Activated T-helper 2 cell treated with anti-CD3 and anti-CD28 coated beads, Interferon-gamma antibody, Interleukin-2, Interleukin-4, amounts not matched to agents 10 μg/mL and 5 μg/mL and 100 μg/mL, durations not matched to agents 14 hours and 24 hours and 36 hours (primary cell): ENCODE measurements around the gene RTRAF. TPM values are rescaled to one million over a fixed set of nuclear protein-coding genes. Genes with fewer than 3 reads are reported as not detected.

ENCODE experiments used
- DNase-seq: peaks from one replicate; pipeline ENCODE4 v3.0.0; 2021; ENCODE audit warnings: low spot score
- H3K27ac Mint-ChIP-seq: one replicate; pipeline ENCODE4 v1.8.0; 2021; ENCODE audit warnings: mixed read lengths
- H3K27me3 Mint-ChIP-seq: one replicate; pipeline ENCODE4 v1.8.0; 2021; ENCODE audit warnings: low read depth, mixed read lengths
- H3K36me3 Mint-ChIP-seq: one replicate; pipeline ENCODE4 v1.8.0; 2021; ENCODE audit warnings: low read depth, mixed read lengths
- H3K4me1 Mint-ChIP-seq: one replicate; pipeline ENCODE4 v1.8.0; 2021; ENCODE audit warnings: low read depth, mixed read lengths
- H3K4me3 Mint-ChIP-seq: one replicate; pipeline ENCODE4 v1.8.0; 2021; ENCODE audit warnings: low read depth, mild to moderate bottlenecking, moderate library complexity, mixed read lengths
- H3K9me3 Mint-ChIP-seq: one replicate; pipeline ENCODE4 v1.8.0; 2021; ENCODE audit warnings: mixed read lengths
- intact Hi-C: fragments of 100-400 bp; cut with micrococcal nuclease; formaldehyde crosslinking; loops from one replicate; pipeline ENCODE4 v1.15.1; 2023
- total RNA-seq: library from RNA; stranded (reverse); gene quantifications from 2 replicates; pipeline ENCODE4 v1.2.3, GENCODE V29; 2022

Gene RTRAF
- total RNA-seq, 1 donor from 2014 or later: 212 TPM

- no peaks in the 10 kb centered on the region for H3K9me3 Mint-ChIP-seq
- peaks cover 68% of the 10 kb centered on the region for H3K36me3 Mint-ChIP-seq
- no peak overlapping the region for H3K27ac Mint-ChIP-seq
- peaks cover 12% of the 10 kb centered on the region for H3K4me1 Mint-ChIP-seq
- intact Hi-C loops: no loop called here
- no peaks in the 10 kb centered on the region for H3K27me3 Mint-ChIP-seq
- no peak for DNase-seq
- H3K4me3 Mint-ChIP-seq: no peak overlapping the region
Measured at GRCh38 chr14:52000019-52000582, 10.8 kb downstream of the RTRAF start.

- no peak overlapping the region for H3K4me3 Mint-ChIP-seq
- H3K4me1 Mint-ChIP-seq: peaks cover 10% of the 10 kb centered on the region
- no peak for DNase-seq
- H3K36me3 Mint-ChIP-seq: peaks cover 69% of the 10 kb centered on the region
- no peak overlapping the region for H3K27ac Mint-ChIP-seq
- no peaks in the 10 kb centered on the region for H3K27me3 Mint-ChIP-seq
- intact Hi-C loops: no loop called here
- no peaks in the 10 kb centered on the region for H3K9me3 Mint-ChIP-seq
Measured at GRCh38 chr14:52000696-52001095, 11.3 kb downstream of the RTRAF start.

DNA sequence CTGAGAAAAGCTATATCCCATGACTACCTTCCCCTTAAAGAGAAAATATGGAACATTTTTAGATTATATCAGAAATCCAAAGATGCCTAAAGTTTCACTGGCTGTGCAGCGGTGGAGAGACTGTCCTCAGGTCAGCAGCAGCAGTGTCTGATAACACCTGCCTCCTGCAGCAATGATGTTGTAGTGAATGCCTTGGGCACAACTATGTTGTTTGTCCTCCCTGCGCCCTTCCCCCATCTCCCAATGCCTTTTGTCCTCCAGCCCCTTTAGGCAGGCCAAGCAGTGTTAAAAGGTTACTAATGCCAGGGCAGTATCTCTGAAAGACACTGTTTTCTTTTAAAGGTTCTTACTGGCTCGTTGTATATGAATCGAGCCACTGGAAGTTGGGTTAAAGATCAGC, 13.2 kb downstream of the RTRAF start:
- no peak overlapping the region for H3K4me3 Mint-ChIP-seq
- peaks cover 66% of the 10 kb centered on the region for H3K36me3 Mint-ChIP-seq
- peaks cover 2% of the 10 kb centered on the region for H3K4me1 Mint-ChIP-seq
- no peaks in the 10 kb centered on the region for H3K9me3 Mint-ChIP-seq
- H3K27ac Mint-ChIP-seq: no peak overlapping the region
- intact Hi-C loops: no loop called here
- no peak for DNase-seq
- no peaks in the 10 kb centered on the region for H3K27me3 Mint-ChIP-seq

- DNase-seq: no peak
- H3K27ac Mint-ChIP-seq: no peak overlapping the region
- H3K36me3 Mint-ChIP-seq: peaks cover 71% of the 10 kb centered on the region
- intact Hi-C loops: no loop called here
- H3K4me3 Mint-ChIP-seq: no peak overlapping the region
- H3K27me3 Mint-ChIP-seq: no peaks in the 10 kb centered on the region
- H3K4me1 Mint-ChIP-seq: peaks cover 2% of the 10 kb centered on the region
- H3K9me3 Mint-ChIP-seq: no peaks in the 10 kb centered on the region
Measured at GRCh38 chr14:52003324-52003723, 14.0 kb downstream of the RTRAF start.

- H3K9me3 Mint-ChIP-seq: no peaks in the 10 kb centered on the region
- H3K27ac Mint-ChIP-seq: no peak overlapping the region
- intact Hi-C loops: no loop called here
- no peaks in the 10 kb centered on the region for H3K27me3 Mint-ChIP-seq
- no peak for DNase-seq
- no peak overlapping the region for H3K4me3 Mint-ChIP-seq
- no peaks in the 10 kb centered on the region for H3K4me1 Mint-ChIP-seq
- peaks cover 72% of the 10 kb centered on the region for H3K36me3 Mint-ChIP-seq
Measured at GRCh38 chr14:52005625-52006024, 16.3 kb downstream of the RTRAF start.

DNA sequence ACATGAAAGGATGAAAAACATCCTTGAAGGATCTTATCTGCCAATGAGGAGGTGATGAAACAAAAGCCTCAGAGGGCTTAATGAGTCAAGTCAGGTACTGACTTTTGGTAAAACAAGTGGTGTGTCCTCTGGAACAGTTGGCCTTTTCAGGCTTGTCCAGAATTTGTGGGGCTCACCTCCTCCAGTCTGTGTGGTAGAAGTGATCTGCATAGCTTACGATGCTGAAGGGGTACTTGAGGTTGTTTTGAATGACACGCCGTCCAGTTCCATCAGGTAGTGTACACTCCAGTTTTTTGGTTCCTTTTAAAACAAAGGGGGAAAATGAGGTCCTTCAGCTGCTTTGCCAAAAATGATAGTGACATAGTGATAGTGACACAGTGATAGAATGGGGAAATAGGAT, 17.0 kb downstream of the RTRAF start:
- H3K27me3 Mint-ChIP-seq: no peaks in the 10 kb centered on the region
- H3K27ac Mint-ChIP-seq: no peak overlapping the region
- DNase-seq: no peak
- H3K4me1 Mint-ChIP-seq: no peaks in the 10 kb centered on the region
- no peaks in the 10 kb centered on the region for H3K9me3 Mint-ChIP-seq
- H3K4me3 Mint-ChIP-seq: no peak overlapping the region
- intact Hi-C loops: no loop called here
- H3K36me3 Mint-ChIP-seq: peaks cover 74% of the 10 kb centered on the region

DNA sequence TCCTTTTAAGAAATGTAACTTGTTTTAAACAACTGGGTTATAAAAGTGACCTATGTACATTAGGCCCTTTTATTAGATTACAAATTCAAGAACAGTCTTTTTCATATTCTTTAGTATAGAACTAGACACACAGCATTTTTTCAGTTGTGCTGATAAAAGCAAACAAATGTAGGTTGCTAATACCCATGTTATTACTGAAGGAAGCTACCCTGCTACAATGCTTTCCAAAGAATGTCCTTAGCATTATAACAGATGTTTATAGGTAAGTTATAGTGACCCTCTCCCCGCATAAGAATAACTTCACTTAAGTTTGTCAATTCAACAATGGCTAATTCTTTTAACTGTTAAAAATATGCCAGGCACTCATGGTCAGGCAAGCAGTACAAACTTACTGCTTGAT, 17.9 kb downstream of the RTRAF start:
- Mint-ChIP-seq H3K27ac (no peak overlapping the region), H3K9me3 (no peaks in the 10 kb centered on the region), H3K4me1 (no peaks in the 10 kb centered on the region), H3K27me3 (no peaks in the 10 kb centered on the region), H3K36me3 (peaks cover 72% of the 10 kb centered on the region), H3K4me3 (no peak overlapping the region)
- no peak for DNase-seq
- intact Hi-C loops: no loop called here

- intact Hi-C loops: no loop called here
- H3K27ac Mint-ChIP-seq: no peak overlapping the region
- H3K36me3 Mint-ChIP-seq: peaks cover 67% of the 10 kb centered on the region
- no peak overlapping the region for H3K4me3 Mint-ChIP-seq
- no peaks in the 10 kb centered on the region for H3K27me3 Mint-ChIP-seq
- H3K4me1 Mint-ChIP-seq: no peaks in the 10 kb centered on the region
- no peak for DNase-seq
- no peaks in the 10 kb centered on the region for H3K9me3 Mint-ChIP-seq
Measured at GRCh38 chr14:52007637-52008036, 18.3 kb downstream of the RTRAF start.

GRCh38 chr14:52008136-52008535, 18.8 kb downstream of the RTRAF start:
- H3K9me3 Mint-ChIP-seq: no peaks in the 10 kb centered on the region
- no peaks in the 10 kb centered on the region for H3K4me1 Mint-ChIP-seq

GRCh38 chr14:52010173-52010693, 20.9 kb downstream of the RTRAF start:
- intact Hi-C loops: no loop called here

More at GRCh38 chr14:52008136-52008535, 18.8 kb downstream of the RTRAF start:
- Mint-ChIP-seq H3K36me3 (peaks cover 66% of the 10 kb centered on the region), H3K27ac (no peak overlapping the region), H3K27me3 (no peaks in the 10 kb centered on the region), H3K4me3 (no peak overlapping the region)
- DNase-seq: no peak
- intact Hi-C loops: no loop called here

GRCh38 chr14:52011523-52011922, 22.2 kb downstream of the RTRAF start:
- Mint-ChIP-seq H3K27me3 (peaks cover 2% of the 10 kb centered on the region), H3K27ac (no peak overlapping the region), H3K9me3 (no peaks in the 10 kb centered on the region), H3K36me3 (peaks cover 43% of the 10 kb centered on the region), H3K4me3 (no peak overlapping the region), H3K4me1 (no peaks in the 10 kb centered on the region)
- intact Hi-C loops: no loop called here
- DNase-seq: no peak

More at GRCh38 chr14:52010173-52010693, 20.9 kb downstream of the RTRAF start:
- Mint-ChIP-seq H3K27ac (no peak overlapping the region), H3K4me1 (no peaks in the 10 kb centered on the region), H3K4me3 (no peak overlapping the region), H3K9me3 (no peaks in the 10 kb centered on the region), H3K36me3 (peaks cover 54% of the 10 kb centered on the region), H3K27me3 (no peaks in the 10 kb centered on the region)
- no peak for DNase-seq

DNA sequence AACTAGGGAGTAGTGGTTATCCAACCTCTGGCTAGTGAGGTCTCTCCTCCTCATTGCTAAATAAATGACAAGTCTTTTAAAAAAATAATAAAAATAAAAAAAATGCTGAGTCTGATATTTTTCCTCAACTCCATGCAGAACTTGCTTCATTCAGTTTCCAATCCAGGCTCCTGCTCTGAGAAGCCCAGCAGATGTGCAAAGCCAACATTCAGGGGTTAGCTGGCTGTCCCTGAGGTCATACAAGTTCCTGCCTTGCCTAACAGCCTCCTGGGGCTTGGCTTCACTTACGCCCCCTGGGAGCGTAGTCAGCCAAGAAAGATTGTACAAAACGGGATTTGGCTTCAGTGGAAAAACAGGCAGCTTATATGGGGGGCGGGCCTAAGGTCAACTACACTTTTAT, 23.3 kb downstream of the RTRAF start:
- H3K27me3 Mint-ChIP-seq: peaks cover 3% of the 10 kb centered on the region
- no peaks in the 10 kb centered on the region for H3K9me3 Mint-ChIP-seq
- DNase-seq: no peak
- H3K27ac Mint-ChIP-seq: no peak overlapping the region
- peaks cover 36% of the 10 kb centered on the region for H3K36me3 Mint-ChIP-seq
- H3K4me3 Mint-ChIP-seq: no peak overlapping the region
- no peaks in the 10 kb centered on the region for H3K4me1 Mint-ChIP-seq
- intact Hi-C loops: no loop called here

GRCh38 chr14:52013984-52014600, 24.7 kb downstream of the RTRAF start:
- H3K27me3 Mint-ChIP-seq: peaks cover 3% of the 10 kb centered on the region
- H3K4me3 Mint-ChIP-seq: no peak overlapping the region
- no peak for DNase-seq
- peaks cover 24% of the 10 kb centered on the region for H3K36me3 Mint-ChIP-seq
- H3K9me3 Mint-ChIP-seq: no peaks in the 10 kb centered on the region
- no peak overlapping the region for H3K27ac Mint-ChIP-seq
- intact Hi-C loops: no loop called here
- no peaks in the 10 kb centered on the region for H3K4me1 Mint-ChIP-seq
